Esophagus muscularis mucosa (tissue), 4 donors: Measurements from ENCODE around the gene NCOR2.

Experiments
- EP300 ChIP-seq: sonication (generic); formaldehyde crosslinking; IDR thresholded peaks from one replicate; pipeline ENCODE4 v1.6.1; 2017; ENCODE audit warnings: antibody characterized with exemption
- POLR2A ChIP-seq: fragments of 450-650 bp; IDR thresholded peaks from one replicate; pipeline ENCODE4 v1.6.1; 2017; ENCODE audit warnings: antibody characterized with exemption, moderate library complexity, mild to moderate bottlenecking, low read depth
- POLR2AphosphoS5 ChIP-seq, 2 donors: sonication (generic); formaldehyde crosslinking; IDR thresholded peaks; one replicate each; pipeline ENCODE4 v1.6.1; 2017; ENCODE audit warnings: antibody characterized with exemption in 2 of 2
- TF ChIP-seq, protein P1 (sequence below), 3 experiments: fragments of 200-600 bp in 2 of 3; fragments of 450-650 bp in 1 of 3; sonication (generic) in 2 of 3; IDR thresholded peaks; one replicate each; pipeline ENCODE4 v1.5.1; 2017 to 2019; ENCODE audit warnings: antibody characterized with exemption in 3 of 3, mild to moderate bottlenecking in 2 of 3, moderate library complexity in 1 of 3

DNA sequence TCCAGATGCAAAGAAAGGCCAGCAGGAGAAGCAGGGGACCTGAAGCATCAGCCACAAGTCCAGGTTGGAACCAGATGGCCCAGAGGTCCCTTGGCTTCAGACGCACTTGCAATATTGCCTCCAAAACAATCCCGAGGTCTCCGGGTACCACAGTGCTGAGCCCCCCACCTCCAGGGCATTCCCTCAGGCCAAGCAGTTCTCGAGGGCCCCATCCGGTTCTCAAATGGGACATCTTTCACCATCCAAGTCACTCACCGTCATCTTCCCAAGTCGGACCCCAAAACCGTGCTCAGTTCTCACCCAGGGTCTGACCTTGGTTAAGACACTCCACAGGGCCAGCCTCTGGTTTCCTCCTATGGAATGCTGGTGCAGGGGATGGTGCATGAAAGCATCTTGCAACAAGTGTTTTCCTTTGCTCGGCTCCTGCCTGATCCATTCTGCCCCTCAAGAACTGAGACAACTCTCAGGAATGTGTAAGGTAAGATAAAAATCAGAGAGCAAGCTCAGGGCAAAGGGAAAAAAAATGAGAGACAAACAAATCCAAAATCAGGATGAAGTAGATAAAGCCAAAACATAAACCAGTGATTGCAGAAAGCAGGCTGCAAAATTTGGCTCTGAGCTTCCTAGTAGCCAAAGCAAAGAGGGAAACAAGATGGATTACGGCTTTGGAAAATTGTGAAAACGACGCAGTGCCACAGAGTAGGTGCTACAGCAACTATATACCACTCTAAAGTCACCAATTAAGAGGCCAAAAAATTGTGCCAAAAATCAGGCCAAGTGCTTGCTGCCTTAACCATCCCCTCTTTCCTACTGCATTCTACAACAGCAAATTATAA lies 8.0 kb downstream of the NCOR2 start:
- TF ChIP-seq, protein P1, sequence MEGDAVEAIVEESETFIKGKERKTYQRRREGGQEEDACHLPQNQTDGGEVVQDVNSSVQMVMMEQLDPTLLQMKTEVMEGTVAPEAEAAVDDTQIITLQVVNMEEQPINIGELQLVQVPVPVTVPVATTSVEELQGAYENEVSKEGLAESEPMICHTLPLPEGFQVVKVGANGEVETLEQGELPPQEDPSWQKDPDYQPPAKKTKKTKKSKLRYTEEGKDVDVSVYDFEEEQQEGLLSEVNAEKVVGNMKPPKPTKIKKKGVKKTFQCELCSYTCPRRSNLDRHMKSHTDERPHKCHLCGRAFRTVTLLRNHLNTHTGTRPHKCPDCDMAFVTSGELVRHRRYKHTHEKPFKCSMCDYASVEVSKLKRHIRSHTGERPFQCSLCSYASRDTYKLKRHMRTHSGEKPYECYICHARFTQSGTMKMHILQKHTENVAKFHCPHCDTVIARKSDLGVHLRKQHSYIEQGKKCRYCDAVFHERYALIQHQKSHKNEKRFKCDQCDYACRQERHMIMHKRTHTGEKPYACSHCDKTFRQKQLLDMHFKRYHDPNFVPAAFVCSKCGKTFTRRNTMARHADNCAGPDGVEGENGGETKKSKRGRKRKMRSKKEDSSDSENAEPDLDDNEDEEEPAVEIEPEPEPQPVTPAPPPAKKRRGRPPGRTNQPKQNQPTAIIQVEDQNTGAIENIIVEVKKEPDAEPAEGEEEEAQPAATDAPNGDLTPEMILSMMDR (IDR thresholded peaks at IDR 0.05) = no peak
- no peak for TF ChIP-seq EP300
- no peak for TF ChIP-seq POLR2AphosphoS5 (IDR thresholded peaks at IDR 0.05)
- no peak for TF ChIP-seq POLR2A
